ENCODE measurements around the gene PABPC3. TPM values are rescaled to one million over a fixed set of nuclear protein-coding genes. Genes with fewer than 3 reads are reported as not detected.

PABPC3 gene
- total RNA-seq, 6 donors from 2014 or later, result 0.11 to 0.20 (median 0.17) TPM; not detected in 3

DNA sequence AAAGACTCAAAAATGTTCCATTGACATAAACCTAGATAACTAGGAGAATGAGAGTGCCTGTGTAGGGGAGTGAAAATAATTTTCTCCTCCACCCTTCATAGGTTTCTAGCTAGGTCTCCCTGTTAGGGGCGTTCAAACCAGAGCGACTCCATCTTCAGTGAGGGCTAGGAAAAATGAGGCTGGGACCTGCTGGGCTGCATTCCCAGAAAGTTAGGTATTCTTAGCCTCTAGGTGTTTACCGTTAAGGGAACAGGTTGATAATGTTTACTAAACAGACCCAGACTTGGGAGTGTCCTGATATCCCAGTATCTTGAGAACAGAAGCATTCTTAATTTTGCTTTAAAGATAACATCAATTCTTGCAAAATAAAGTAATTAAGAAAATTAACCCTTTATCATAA is 20.1 kb downstream of the PABPC3 start:
- no peak overlapping the region for H3K27ac ChIP-seq
- no peaks in the 10 kb centered on the region for H3K27me3 ChIP-seq
- H3K9me3 ChIP-seq, result no peaks in the 10 kb centered on the region
- ATAC-seq (ENCODE audit: low FRiP score in 2 of 2) (no peak), DNase-seq (no peak)
- 42 to 56% methylated on average over 3 of the region's 3 CpGs for WGBS, 2 donors
- H3K4me1 ChIP-seq, result peaks cover 0 to 8% (median 0%) of the 10 kb centered on the region in 4 donors
- H3K4me3 ChIP-seq, result no peak overlapping the region
- H3K36me3 ChIP-seq, result no peaks in the 10 kb centered on the region
- TF ChIP-seq CTCF (IDR thresholded peaks at IDR 0.05) (no peak), POLR2AphosphoS5 (IDR thresholded peaks at IDR 0.05) (no peak), POLR2A (IDR thresholded peaks at IDR 0.05) (no peak), EP300 (IDR thresholded peaks at IDR 0.05) (no peak)

DNA sequence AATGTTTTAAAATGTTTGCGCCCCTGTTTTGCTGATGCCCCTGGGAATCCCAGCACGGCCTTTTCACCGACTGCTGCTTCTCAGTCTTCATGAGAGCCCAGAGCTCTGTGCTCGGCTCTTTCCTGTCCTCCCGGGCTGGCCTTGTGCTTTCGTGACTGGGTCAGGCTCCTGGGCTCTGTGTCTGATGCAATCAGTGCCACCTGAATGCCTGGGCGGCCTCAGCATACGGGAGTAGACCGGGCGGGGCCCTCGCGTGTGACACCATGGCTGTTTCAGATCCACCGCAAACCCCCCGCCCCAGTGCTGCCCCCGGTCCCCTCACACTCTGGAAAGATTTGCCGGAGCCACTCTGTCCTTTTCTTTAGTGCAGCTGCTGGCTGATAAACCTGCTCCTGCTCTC is 21.4 kb downstream of the PABPC3 start:
- WGBS, 2 donors, result 85 to 93% methylated on average over 16 of the region's 16 CpGs
- peak overlapping the region in 1 of 4 donors; percentile 12 for H3K4me3 ChIP-seq
- H3K27me3 ChIP-seq, result no peaks in the 10 kb centered on the region
- no peak for TF ChIP-seq POLR2AphosphoS5 (IDR thresholded peaks at IDR 0.05)
- no peak for TF ChIP-seq EP300 (IDR thresholded peaks at IDR 0.05)
- no peak for TF ChIP-seq CTCF (IDR thresholded peaks at IDR 0.05)
- TF ChIP-seq POLR2A (IDR thresholded peaks at IDR 0.05), result no peak
- ATAC-seq (ENCODE audit: low FRiP score in 2 of 2), result no peak
- H3K36me3 ChIP-seq, result no peaks in the 10 kb centered on the region
- H3K9me3 ChIP-seq, result no peaks in the 10 kb centered on the region
- DNase-seq, result peak in 1 of 2 donors; percentile 48
- H3K27ac ChIP-seq, result no peak overlapping the region
- H3K4me1 ChIP-seq, result peaks cover 0 to 8% (median 0%) of the 10 kb centered on the region in 4 donors

GRCh38 chr13:25118378-25118905 is 22.5 kb downstream of the PABPC3 start:
- Histone ChIP-seq H3K4me3 (no peak overlapping the region), H3K27ac (no peak overlapping the region), H3K4me1 (peaks cover 0 to 8% (median 0%) of the 10 kb centered on the region in 4 donors), H3K36me3 (no peaks in the 10 kb centered on the region), H3K9me3 (no peaks in the 10 kb centered on the region), H3K27me3 (no peaks in the 10 kb centered on the region)
- DNase-seq (no peak), ATAC-seq (ENCODE audit: low FRiP score in 2 of 2) (no peak)
- 49 to 50% methylated on average over 8 of the region's 8 CpGs for WGBS, 2 donors
- TF ChIP-seq CTCF (IDR thresholded peaks at IDR 0.05), result no peak
- TF ChIP-seq EP300 (IDR thresholded peaks at IDR 0.05), result no peak
- TF ChIP-seq POLR2AphosphoS5 (IDR thresholded peaks at IDR 0.05), result no peak
- TF ChIP-seq POLR2A (IDR thresholded peaks at IDR 0.05), result no peak

DNA sequence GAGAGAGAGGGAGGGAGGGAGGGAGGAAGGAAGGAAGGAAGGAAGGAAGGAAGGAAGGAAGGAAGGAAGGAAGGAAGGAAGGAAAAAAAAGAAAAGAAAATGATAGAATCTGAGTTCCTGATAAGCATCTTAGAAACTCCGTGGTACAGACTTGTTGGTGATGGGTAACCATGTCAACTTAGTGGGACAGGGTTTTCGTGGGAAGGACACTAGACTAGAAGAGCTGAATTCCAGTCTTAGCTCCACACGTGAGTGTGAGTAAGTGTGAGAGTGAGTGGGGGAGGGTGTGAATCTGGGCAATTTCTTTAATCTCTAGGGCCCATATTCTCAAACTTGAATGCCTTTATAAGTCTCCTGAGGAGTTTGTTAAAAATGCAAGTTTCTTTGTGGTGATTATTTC is 35.0 kb downstream of the PABPC3 start:
- H3K4me3 ChIP-seq, result no peak overlapping the region
- WGBS, 2 donors, result 35 to 40% methylated on average over 3 of the region's 3 CpGs
- ATAC-seq (ENCODE audit: low FRiP score in 2 of 2) (no peak), DNase-seq (no peak)
- TF ChIP-seq POLR2AphosphoS5 (IDR thresholded peaks at IDR 0.05) (no peak), EP300 (IDR thresholded peaks at IDR 0.05) (no peak), CTCF (IDR thresholded peaks at IDR 0.05) (no peak), POLR2A (IDR thresholded peaks at IDR 0.05) (no peak)
- H3K9me3 ChIP-seq, result peaks cover 0 to 5% (median 0%) of the 10 kb centered on the region in 4 donors
- no peak overlapping the region for H3K27ac ChIP-seq
- no peaks in the 10 kb centered on the region for H3K27me3 ChIP-seq
- H3K4me1 ChIP-seq, result no peaks in the 10 kb centered on the region
- no peaks in the 10 kb centered on the region for H3K36me3 ChIP-seq

GRCh38 chr13:25131881-25132420 is 36.0 kb downstream of the PABPC3 start:
- H3K4me3 ChIP-seq, result no peak overlapping the region
- WGBS, 2 donors, result 79 to 85% methylated on average over 6 of the region's 6 CpGs
- H3K27ac ChIP-seq, result no peak overlapping the region
- TF ChIP-seq CTCF (IDR thresholded peaks at IDR 0.05) (no peak), POLR2AphosphoS5 (IDR thresholded peaks at IDR 0.05) (no peak), POLR2A (IDR thresholded peaks at IDR 0.05) (no peak), EP300 (IDR thresholded peaks at IDR 0.05) (no peak)
- peak in 1 of 2 donors; percentile 54 for ATAC-seq (ENCODE audit: low FRiP score in 2 of 2)
- H3K27me3 ChIP-seq, result no peaks in the 10 kb centered on the region
- no peak for DNase-seq
- H3K36me3 ChIP-seq, result no peaks in the 10 kb centered on the region
- H3K4me1 ChIP-seq, result no peaks in the 10 kb centered on the region
- peaks cover 0 to 5% (median 0%) of the 10 kb centered on the region in 4 donors for H3K9me3 ChIP-seq

Measured in upper lobe of left lung (tissue), 6 donors.